Raji (cell line): ENCODE results near the gene TCEAL9.

ENCODE experiments used
- POLR2A ChIP-seq: IDR thresholded peaks from 2 replicates; pipeline ENCODE4 v1.6.1; 2011; ENCODE audit warnings: low read depth, low read length, control low read depth; ENCODE audit not compliant: insufficient read depth

The TCEAL9 gene

DNA sequence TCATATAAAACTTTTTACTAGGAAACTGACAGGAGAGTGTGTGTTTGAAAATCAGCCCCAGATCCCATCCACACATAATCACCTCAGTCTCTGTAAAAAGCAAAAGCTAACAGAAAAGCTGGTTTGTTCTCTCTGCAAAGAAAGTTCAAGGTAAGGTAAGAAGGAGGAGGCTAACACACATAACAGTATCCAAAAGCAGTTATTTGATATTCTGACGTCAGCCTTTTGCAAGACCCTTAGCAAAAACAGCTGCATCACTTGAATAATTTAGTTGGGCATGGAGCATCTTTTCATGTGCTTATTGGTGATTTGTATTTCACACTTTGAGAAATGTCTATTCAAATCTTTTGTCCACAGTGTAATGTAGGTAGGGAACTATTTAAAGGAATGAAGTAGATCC, 5.5 kb downstream of the TCEAL9 start:
- no peak for TF ChIP-seq POLR2A

DNA sequence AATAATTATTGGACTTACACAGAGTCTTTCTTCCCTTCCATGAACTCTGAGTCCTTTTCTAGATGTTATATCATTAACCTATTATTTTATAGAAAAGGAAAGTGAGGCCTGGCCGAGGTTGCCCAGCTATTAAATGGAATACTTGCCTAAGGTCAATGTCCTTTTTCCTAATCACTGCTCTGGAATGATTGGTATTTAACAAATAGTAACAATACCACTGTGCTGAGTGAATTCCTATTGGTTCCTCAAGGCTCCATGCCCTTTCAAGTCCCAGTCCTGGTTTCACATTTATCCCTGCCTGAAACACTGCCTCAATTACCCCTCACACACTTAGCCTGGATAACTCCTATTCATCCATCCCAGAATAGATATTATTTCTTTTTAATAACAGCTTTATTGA, 6.2 kb downstream of the TCEAL9 start:
- TF ChIP-seq POLR2A = no peak

- TF ChIP-seq POLR2A = no peak
Measured at GRCh38 chrX:103363046-103363445, 6.7 kb downstream of the TCEAL9 start.

GRCh38 chrX:103367502-103367901, 11.2 kb downstream of the TCEAL9 start:
- no peak for TF ChIP-seq POLR2A

GRCh38 chrX:103369479-103369878, 13.2 kb downstream of the TCEAL9 start:
- no peak for TF ChIP-seq POLR2A

DNA sequence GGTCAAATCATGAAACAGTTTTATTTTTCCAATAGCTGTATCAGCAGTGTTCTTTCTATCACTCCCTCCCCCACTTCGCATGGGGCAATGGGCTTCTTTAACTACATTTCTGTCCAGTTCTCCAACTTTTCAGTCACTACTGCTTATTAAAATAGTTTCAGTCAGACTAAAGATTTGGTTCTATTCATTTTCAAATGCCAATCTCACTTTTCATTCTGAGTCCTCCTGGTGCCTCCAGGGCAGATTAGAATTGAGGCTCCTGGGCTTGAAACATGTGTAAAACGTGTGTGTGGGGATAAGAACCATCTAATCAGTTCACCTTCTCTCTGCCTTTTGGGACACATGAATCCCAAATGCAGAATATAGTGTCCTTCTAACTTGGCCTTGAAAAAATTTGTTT, 16.6 kb downstream of the TCEAL9 start:
- TF ChIP-seq POLR2A = no peak

DNA sequence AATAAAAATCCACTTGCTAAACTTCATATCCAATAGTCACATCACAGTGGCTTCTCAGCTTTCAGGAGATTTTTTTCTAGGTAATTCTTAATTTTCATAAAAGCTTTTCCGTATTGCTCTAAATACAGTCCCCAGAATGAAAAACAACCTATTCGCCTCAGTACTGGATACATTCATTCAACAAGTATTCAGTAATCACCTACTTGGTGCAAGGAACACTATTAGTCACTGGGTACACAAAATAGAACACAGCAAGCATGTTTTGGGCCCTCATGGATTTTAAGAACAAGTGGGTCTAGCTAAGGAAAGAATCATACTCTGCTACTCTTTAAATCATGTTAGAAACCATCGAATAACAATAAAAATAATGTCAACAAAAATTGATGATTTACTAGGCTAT, 17.3 kb downstream of the TCEAL9 start:
- no peak for TF ChIP-seq POLR2A

GRCh38 chrX:103376118-103376978, 20.0 kb downstream of the TCEAL9 start, which contains the start of gene BEX3:
TSS of gene BEX3 (plus strand) at chrX:103376538. CDS start at chrX:103377522, 984 bp downstream.
- TF ChIP-seq POLR2A = no peak

DNA sequence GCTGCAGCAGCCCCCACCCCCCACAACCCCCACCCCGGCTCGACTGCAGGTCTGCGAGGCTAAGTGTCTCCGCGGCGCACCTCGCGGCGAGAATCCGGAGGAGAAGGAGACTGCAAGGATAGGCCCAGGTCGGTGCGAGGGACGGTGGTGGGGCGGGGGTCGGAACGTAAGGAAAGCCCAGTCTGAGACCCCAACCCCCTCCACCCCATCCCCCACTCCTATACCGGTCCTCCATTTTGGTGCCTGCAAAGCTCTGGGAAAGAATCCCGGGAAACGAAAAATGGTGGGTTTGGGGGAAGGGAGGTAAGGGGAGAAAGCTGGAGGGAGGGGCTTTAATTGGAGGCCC, 20.6 kb downstream of the TCEAL9 start:
- no peak for TF ChIP-seq POLR2A

- TF ChIP-seq POLR2A = no peak
Measured at GRCh38 chrX:103378990-103379389, 22.7 kb downstream of the TCEAL9 start.

DNA sequence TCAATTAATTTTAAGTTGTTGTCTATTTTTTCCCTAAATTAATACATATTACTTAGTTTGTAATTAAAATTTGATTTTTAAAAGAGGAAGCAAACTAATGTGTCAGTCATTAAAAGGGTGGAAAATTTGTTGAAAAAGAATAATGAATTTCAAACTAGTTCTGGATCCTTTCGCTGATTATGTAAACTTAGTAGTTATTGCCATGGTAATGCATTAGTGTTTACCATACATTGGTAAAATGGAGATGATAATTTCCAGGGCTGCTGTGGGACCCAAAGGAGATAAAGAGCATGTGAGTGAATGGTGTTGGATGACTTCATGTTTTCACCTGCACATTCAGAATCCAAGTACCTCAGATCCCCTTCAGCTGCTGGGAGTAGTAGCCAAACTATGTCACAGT, 26.6 kb downstream of the TCEAL9 start:
- no peak for TF ChIP-seq POLR2A

- no peak for TF ChIP-seq POLR2A
Measured at GRCh38 chrX:103384672-103385071, 28.4 kb downstream of the TCEAL9 start.

DNA sequence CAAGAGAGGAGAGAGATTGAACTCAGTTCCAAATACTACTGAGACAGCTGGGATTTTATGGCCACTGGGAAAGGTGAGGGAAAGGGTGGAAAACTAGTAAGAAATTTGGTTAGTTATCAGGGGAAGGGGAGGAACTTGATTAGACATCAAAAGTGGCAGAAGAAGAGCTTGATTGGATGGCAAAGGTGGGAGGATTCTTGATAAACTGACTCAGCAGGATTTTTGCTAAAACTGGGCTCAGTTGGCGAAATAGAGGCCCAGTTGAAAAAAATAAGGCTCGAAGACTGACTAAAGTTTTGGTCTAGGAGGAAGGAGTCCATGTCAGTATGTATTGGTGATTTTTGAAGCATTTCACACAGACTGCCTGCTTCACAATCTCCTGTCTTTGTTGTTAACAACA, 30.0 kb downstream of the TCEAL9 start:
- no peak for TF ChIP-seq POLR2A

- TF ChIP-seq POLR2A = no peak
Measured at GRCh38 chrX:103393487-103393886, 37.2 kb downstream of the TCEAL9 start.

DNA sequence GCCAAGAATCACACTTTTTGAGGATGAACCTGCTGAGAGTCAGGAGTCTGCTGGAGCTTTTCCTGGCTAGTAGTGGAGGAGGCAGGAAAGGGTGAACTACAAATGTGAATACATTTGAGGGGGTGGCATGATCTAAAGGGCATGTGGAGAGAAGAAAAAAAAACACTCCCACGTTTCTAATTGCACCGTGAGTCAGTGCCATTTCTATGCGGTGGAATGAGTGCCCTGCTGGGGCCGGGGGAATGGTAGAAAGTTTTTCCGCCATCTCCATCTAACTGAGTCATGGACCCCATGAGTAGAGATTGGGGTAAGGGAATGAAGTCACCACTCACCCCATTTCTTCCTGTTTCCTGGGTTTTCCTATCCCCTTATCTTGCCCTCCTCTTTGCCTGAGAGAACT, 39.9 kb downstream of the TCEAL9 start:
- no peak for TF ChIP-seq POLR2A

DNA sequence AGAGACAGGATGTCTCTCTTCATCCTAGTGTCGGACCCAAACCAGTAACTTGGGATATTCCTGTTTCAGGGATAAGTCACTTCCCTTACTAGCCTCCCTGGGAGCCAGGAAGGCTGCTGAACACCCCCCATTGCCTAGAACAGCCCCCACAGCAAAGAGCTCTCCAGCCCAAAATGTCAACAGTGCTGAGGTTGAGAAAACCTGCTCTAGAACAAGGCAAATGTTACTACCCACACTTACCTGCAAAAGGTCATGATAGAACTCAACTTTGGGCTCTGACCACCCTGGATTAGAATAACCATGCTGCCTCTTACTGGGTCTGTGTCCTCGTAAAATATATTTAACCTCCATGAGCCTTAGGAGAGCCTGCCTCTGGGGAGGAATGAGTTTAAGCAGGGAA, 40.4 kb downstream of the TCEAL9 start:
- TF ChIP-seq POLR2A = no peak

- TF ChIP-seq POLR2A = no peak
Measured at GRCh38 chrX:103397707-103398106, 41.4 kb downstream of the TCEAL9 start.
